Epithelial cell of proximal tubule (primary cell): Measurements from ENCODE around the gene ZNF605. TPM values are rescaled to one million over a fixed set of nuclear protein-coding genes. Genes with fewer than 3 reads are reported as not detected.
"Not testable (repeated sequence)": the region's sequence is repeated elsewhere in the genome, so short reads cannot be mapped to it uniquely, and the experiment has no call there.

ENCODE experiments used
- DNase-seq: peaks from one replicate; pipeline ENCODE4 v3.0.0-alpha.2; 2011; ENCODE audit warnings: low read depth
- H3K4me3 ChIP-seq: 2 replicates; pipeline ENCODE4 v1.5.1; 2011; ENCODE audit warnings: low read depth, mild to moderate bottlenecking, low read length
- total RNA-seq: library from RNA; depleted of rRNA; stranded (reverse); fragments of >200 nt; gene quantifications from 2 replicates; pipeline ENCODE4 v1.2.3, GENCODE V29; 2015
- TF ChIP-seq, protein P1 (sequence below): conservative IDR thresholded peaks from 2 replicates; pipeline ENCODE4 v1.5.1; 2012; ENCODE audit warnings: low read depth, mild to moderate bottlenecking, low read length

Gene ZNF605
- total RNA-seq, 1 donor from 2014 or later = 3.7 TPM

DNA sequence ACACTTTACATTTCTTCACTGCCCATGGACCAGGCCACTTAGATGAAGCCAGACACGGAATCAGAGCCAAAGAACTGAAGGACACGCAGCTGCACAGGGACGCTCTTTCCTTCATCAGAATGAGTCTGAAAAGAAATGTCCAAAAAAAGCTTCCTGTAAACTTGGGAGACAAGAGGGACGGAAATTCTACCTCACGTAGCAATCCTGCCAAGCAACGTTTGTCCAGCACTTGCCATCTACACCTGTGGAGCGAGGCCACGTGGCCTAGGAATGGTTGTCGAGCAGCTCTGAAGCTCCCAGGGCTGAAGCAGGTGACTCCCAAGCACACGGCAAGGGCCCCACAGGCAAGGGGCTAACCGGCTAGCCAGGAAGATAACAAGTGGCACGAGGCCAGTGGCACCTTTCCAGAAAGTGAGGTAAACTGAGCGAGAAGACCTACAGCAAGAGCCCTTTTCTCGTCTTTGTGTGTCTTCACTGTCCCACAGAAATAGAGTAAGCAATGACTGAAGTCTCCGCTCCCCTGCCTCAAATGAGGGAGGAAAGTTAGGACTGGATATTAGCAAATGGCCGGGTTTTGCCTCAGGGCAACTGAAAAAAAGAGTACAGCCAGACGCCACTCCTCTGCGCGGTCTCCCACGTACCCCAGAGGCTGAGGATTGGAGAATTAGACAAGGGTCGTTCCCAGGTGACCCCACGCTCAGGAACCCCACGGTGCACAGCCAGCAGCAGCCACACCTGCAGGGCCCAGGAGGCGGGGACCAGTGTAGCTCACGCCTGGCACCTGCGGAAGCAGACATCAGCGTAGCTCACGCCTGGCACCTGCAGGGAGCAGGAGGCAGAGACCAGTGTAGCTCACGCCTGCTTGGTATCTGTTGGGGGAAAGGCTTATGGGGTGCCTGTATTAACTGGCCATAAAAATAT, 7.7 kb downstream of the ZNF605 start:
- TF ChIP-seq, protein P1, sequence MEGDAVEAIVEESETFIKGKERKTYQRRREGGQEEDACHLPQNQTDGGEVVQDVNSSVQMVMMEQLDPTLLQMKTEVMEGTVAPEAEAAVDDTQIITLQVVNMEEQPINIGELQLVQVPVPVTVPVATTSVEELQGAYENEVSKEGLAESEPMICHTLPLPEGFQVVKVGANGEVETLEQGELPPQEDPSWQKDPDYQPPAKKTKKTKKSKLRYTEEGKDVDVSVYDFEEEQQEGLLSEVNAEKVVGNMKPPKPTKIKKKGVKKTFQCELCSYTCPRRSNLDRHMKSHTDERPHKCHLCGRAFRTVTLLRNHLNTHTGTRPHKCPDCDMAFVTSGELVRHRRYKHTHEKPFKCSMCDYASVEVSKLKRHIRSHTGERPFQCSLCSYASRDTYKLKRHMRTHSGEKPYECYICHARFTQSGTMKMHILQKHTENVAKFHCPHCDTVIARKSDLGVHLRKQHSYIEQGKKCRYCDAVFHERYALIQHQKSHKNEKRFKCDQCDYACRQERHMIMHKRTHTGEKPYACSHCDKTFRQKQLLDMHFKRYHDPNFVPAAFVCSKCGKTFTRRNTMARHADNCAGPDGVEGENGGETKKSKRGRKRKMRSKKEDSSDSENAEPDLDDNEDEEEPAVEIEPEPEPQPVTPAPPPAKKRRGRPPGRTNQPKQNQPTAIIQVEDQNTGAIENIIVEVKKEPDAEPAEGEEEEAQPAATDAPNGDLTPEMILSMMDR = no peak
- DNase-seq = no peak
- H3K4me3 ChIP-seq = no peak overlapping the region

DNA sequence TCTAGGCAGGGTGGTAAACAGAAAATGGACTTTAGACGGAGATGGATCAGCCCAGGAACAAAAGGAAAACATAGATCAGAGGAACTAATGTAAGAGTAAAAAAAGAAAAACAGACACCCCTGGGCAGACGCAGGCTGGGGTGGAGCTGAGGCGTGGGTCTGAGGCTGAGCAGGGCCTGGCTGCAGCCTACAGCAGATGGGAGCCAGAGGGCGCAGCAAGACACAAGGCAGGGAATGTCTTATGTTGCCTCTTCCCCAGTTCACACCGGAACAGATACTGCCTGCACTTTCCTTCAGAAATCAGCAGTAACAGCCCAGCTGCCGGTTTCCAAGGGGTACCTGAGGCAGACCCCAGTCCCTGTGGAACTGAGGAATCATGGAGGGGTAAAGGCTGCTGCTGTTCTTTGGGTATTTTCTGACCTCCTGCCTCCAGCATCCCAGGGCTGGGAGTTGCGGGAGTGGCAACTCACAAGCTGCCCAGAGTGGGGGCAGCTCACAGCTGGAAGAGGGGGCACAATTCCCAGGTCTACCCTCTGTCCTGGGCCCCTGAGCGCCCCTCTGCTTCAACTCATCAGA, 9.8 kb downstream of the ZNF605 start:
- DNase-seq = no peak
- TF ChIP-seq, protein P1 = no peak
- H3K4me3 ChIP-seq = no peak overlapping the region

GRCh38 chr12:132945806-132946205, 10.3 kb downstream of the ZNF605 start:
- no peak for DNase-seq
- H3K4me3 ChIP-seq = no peak overlapping the region
- TF ChIP-seq, protein P1 = no peak

DNA sequence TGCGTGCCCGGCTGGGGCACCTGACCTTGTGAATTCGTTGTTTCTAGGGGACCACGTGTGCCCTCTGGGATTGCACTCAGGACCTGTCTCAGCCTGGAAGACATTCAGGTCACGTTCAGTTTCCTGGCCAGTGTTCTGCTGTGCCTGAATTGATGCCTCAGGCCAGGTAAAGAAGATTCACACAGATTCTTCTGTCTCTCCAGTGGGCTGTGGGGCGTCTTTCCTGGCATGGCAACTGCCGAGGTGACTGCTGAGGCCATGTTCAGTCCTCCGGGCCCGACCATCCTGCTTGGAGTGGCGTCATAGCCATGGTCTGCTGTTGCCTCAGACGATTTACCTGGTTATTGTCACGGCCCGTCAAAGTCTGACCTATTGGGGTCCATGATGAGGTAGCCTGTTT, 13.5 kb downstream of the ZNF605 start:
- no peak for DNase-seq
- H3K4me3 ChIP-seq = no peak overlapping the region
- TF ChIP-seq, protein P1 = no peak

DNA sequence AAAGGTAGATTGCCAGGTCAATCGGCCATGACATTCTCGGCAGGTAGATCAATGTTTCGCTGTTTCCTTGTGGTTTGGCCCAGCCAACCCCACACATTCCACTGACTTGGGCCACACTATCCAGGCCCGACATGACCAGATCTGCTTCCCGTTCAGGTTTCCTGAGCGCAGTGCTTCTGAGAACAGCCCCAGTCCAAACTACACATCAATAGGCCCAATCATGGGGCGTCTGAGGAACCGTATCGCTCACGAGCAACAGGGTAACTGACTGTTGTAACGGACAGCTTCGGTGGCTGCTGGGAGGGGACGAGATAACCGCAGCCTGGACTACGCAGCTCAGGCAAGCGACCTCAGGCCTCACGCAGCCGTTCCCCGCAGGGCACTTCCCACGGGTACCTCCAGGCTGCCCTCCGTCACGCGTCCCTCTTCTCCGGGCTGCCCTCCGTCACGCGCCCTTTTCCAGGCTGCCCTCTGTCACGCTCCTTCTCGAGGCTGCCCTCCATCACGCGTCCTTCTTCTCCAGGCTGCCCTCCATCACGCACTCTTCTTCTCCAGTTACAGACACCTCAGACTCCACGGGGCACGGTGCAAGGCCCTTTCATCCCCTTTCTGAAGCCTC, 14.7 kb downstream of the ZNF605 start:
- no peak for DNase-seq
- H3K4me3 ChIP-seq = no peak overlapping the region
- TF ChIP-seq, protein P1 = no peak

DNA sequence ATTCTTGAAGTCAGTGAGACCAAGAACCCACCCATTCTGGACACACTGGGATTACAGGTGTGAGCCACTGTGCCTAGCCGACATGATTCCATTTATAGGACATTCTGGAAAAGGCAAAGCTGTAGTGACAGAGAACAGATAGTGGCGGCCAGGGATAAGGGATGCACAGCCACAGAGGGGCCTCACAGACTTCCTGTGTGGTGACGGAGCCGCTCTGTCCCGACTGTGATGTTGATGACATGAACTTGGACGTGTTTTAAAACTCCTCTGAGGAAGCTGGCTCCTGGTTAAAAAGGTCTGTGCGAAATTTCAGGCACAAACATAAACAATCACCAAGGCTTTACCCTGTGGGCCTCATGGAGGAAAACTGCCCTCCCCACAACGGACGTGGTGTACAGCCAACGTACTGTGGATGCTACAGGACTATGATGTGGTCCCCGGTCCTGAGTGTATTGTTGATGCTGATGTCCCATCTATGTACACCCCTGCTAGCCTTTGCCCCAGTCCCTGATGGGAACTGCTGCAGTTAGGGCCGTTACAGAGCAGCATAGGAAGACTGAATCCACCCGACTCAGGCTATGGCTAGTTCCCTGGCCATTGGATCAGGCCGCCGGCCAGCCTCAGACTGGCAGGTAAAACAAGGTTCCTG, 15.9 kb downstream of the ZNF605 start:
- TF ChIP-seq, protein P1 = no peak
- DNase-seq = no peak
- no peak overlapping the region for H3K4me3 ChIP-seq

DNA sequence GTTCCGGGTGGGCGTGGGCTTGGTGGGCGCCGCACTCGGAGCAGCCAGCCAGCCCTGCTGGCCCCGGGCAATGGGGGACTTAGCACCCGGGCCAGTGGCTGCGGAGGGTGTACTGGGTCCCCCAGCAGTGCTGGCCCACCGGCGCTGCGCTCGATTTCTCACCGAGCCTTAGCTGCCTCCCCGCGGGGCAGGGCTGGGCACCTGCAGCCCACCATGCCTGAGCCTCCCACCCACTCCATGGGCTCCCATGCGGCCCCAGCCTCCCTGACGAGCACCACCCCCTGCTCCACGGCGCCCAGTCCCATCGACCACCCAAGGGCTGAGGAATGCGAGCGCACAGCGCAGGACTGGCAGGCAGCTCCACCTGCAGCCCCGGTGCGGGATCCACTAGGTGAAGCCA, 17.3 kb downstream of the ZNF605 start:
- H3K4me3 ChIP-seq, DNase-seq: not testable (repeated sequence)
